Measurements from ENCODE around the gene SCAPER. TPM values are rescaled to one million over a fixed set of nuclear protein-coding genes. Genes with fewer than 3 reads are reported as not detected.

SCAPER gene
- polyA plus RNA-seq, 2 of the 4 experiments (the other 2 are of a cell fraction), result 4.9 to 5.5 TPM

GRCh38 chr15:76336254-76337058 lies 568.7 kb downstream of the SCAPER start, which contains the start of gene ISL2:
TSS of gene ISL2 (plus strand) at chr15:76336773. CDS start at chr15:76336884, 111 bp downstream.
- CTCF ChIA-PET, result interaction anchor here (0.6 to 5.3 kb wide), 11 partner anchors 13 to 1484 kb away, joined by 3 to 39 read pairs (median 3); no protein-coding TSS in a partner anchor
- peak within 1 kb of the TSS; percentile 89 for H3K4me2 ChIP-seq
- ATAC-seq (peak; percentile 90 to 95), FAIRE-seq (peak; percentile 59), DNase-seq (ENCODE audit: low read depth in 1 of 2, low spot score in 1 of 2) (peak; percentile 99 to 100)
- peaks cover 31% of the 10 kb centered on the region for H3K4me1 ChIP-seq
- POLR2A ChIA-PET, result interaction anchor here (0.5 to 2.0 kb wide), 32 partner anchors 9 to 1549 kb away, joined by 3 to 61 read pairs (median 4); partner anchors contain the start of genes ETFA, RCN2 and UBE2Q2
- no peaks in the 10 kb centered on the region for H3K9me3 ChIP-seq
- peak within 1 kb of the TSS; percentile 75 for H3K4me3 ChIP-seq
- TF ChIP-seq MAZ (IDR thresholded peaks at IDR 0.05; ENCODE audit: borderline replicate concordance, low read depth, low read length) (0 out of 2 replicates have a peak, but pooled peaks have one; percentile 8), BCL3 (IDR thresholded peaks at IDR 0.05) (peak; percentile 77; the same call in 1 of the 3 replicates), NPAS2 (CRISPR knock-in tag; IDR thresholded peaks at IDR 0.05; ENCODE audit: borderline replicate concordance) (no peak), REST (IDR thresholded peaks at IDR 0.05) (no peak), JUN (IDR thresholded peaks at IDR 0.05) (peak; percentile 93 to 94; a peak in 4 of 5 replicates), CEBPB (IDR thresholded peaks at IDR 0.05) (peak; percentile 82 to 92; a peak in 3 of 4 replicates), EP300 (IDR thresholded peaks at IDR 0.05) (0 out of 5 replicates have a peak, but pooled peaks of 1 of the 2 experiments have one; percentile 9), POLR2A (IDR thresholded peaks at IDR 0.05; ENCODE audit: low read length) (peak; percentile 95), E2F6 (IDR thresholded peaks at IDR 0.05; ENCODE audit: borderline replicate concordance, low read depth) (peak; percentile 73; the same call in 1 of the 2 replicates), RARB (CRISPR knock-in tag; IDR thresholded peaks at IDR 0.05) (no peak), RAD21 (conservative IDR thresholded peaks at IDR 0.05 in 1 of 2, IDR thresholded peaks at IDR 0.05 in 1 of 2) (peak in 1 of 2 experiments; percentile 8; a peak in 2 of 5 replicates), ELK1 (IDR thresholded peaks at IDR 0.05; ENCODE audit: low read depth, low read length) (no peak), CBX8 (IDR thresholded peaks at IDR 0.05) (no peak), PHF8 (IDR thresholded peaks at IDR 0.05; ENCODE audit: borderline replicate concordance, low read depth) (peak; percentile 46; the same call in 1 of the 2 replicates), ZNF302 (CRISPR knock-in tag; IDR thresholded peaks at IDR 0.05) (no peak), FOSL2 (IDR thresholded peaks at IDR 0.05) (no peak), FOSL2 (CRISPR knock-in tag; IDR thresholded peaks at IDR 0.05) (peak; percentile 32), MAFK (IDR thresholded peaks at IDR 0.05; ENCODE audit: partially characterized antibody) (peak; percentile 69), HMGXB4 (CRISPR knock-in tag; IDR thresholded peaks at IDR 0.05; ENCODE audit: borderline replicate concordance) (no peak)
- TF ChIP-seq, protein P1, sequence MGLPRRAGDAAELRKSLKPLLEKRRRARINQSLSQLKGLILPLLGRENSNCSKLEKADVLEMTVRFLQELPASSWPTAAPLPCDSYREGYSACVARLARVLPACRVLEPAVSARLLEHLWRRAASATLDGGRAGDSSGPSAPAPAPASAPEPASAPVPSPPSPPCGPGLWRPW (IDR thresholded peaks at IDR 0.05), result no peak
- TF ChIP-seq, protein P2, sequence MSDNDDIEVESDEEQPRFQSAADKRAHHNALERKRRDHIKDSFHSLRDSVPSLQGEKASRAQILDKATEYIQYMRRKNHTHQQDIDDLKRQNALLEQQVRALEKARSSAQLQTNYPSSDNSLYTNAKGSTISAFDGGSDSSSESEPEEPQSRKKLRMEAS (IDR thresholded peaks at IDR 0.05), result peak; percentile 80
- H3K27ac ChIP-seq, result peak within 1 kb of the TSS; percentile 94 to 97
- 4% methylated on average over 33 of the region's 40 CpGs for WGBS (ENCODE audit: missing lambda C conversion rate)

Measured in A549 (cell line).